Daoy (cell line): ENCODE data around the gene PIK3CA. TPM values are rescaled to one million over a fixed set of nuclear protein-coding genes. Genes with fewer than 3 reads are reported as not detected.
"Not testable (repeated sequence)": the region's sequence is repeated elsewhere in the genome, so short reads cannot be mapped to it uniquely, and the experiment has no call there.

Source experiments
- DNase-seq: peaks from one replicate; pipeline ENCODE4 v3.0.0-alpha.2; 2015; ENCODE audit warnings: low read depth
- total RNA-seq: library from RNA; depleted of rRNA; stranded (reverse); fragments of >200 nt; shearing (Covaris generic); gene quantifications from 2 replicates; pipeline ENCODE4 v1.2.3, GENCODE V29; 2014; rRNA removed

The PIK3CA gene
- total RNA-seq = 20.4 and 32.9 TPM in 2 replicates

- peak; percentile 99 for DNase-seq
These were observed at the start of gene PIK3CA for GRCh38 chr3:179147873-179148615. Gene PIK3CA (plus strand): TSS chr3:179148357. CDS start chr3:179198826, 50,469 bp downstream.

- DNase-seq = peak; percentile 67
These were observed 49.6 kb upstream of the PIK3CA start for GRCh38 chr3:179098388-179099077.

DNA sequence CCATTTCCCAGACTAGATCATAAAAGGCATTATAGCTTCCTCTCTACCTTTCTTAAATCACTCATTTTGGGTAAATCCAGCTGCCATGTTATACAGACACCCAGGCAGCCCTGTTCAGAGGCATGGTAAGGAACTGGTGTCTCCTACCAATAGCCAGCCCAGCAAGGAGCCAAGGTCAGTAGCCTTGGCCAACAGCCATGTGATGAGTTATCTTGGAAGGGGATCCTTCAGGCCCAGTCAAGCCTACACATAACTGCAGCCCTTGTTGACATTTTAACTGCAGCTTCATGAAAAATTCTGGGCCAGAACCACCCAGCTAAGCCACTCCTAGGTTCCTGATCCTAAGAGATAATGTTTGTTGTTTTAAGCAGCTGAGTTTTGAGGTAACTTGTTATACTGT is 47.5 kb upstream of the PIK3CA start:
- peak; percentile 15 for DNase-seq

GRCh38 chr3:179105881-179106280 is 42.3 kb upstream of the PIK3CA start:
- DNase-seq = no peak

DNA sequence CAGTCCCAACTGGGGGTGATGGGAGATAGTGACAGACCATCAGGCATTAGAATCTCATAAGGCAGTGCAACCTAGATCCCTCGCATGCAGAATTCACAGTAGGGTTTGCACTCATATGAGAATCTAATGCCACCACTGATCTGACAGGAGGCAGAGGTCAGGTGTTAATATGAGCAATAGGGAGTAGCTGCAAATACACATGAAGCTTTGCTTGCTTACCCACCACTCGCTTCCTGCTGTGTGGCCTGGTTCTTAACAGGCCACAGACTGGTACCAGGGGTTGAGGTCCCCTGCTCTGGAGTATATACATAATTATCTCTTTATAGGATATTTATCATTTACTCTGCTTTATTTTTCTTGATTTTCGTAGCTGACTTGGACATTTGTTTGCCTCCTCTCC is 40.5 kb upstream of the PIK3CA start:
- DNase-seq = no peak

DNA sequence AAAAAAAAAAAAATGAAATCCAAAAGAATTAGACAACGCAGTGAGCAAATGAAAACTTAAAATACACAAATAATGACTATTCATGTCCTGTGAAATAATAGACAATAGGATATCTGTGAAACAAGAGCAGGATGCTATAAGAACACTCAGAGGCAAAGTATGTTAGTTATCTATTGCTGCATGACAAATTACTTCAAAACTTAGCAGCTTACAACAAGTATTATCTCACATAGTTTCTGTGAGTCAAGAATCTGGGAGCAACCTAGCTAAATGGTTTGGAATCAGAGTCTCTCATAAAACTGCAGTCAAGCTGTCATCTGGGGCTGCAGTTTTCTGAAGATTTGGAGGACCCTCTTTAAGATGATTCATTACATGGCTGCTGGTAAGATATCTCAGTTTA is 40.1 kb upstream of the PIK3CA start:
- DNase-seq = peak; percentile 29

DNA sequence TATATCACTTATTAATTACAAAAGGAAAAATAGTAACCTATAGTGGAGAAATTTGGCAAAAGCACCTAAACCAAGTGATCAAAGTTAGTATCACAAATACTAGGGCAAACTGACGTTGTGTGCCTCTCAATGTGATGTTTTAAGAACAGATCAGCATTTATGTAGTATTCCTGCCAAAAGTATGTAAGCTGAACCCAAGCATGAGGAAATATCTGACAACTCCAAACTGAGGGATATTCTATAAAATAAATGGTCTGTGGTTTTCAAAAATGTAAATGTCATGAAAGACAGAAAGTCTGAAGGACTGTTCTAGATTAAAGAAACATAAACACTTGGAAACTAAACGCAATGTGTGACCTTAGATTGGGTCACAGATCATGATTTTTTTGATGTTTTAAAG is 34.3 kb upstream of the PIK3CA start:
- DNase-seq = no peak

GRCh38 chr3:179115444-179115843 is 32.7 kb upstream of the PIK3CA start:
- not testable (repeated sequence) for DNase-seq

GRCh38 chr3:179116816-179117215 is 31.3 kb upstream of the PIK3CA start:
- DNase-seq = no peak

DNA sequence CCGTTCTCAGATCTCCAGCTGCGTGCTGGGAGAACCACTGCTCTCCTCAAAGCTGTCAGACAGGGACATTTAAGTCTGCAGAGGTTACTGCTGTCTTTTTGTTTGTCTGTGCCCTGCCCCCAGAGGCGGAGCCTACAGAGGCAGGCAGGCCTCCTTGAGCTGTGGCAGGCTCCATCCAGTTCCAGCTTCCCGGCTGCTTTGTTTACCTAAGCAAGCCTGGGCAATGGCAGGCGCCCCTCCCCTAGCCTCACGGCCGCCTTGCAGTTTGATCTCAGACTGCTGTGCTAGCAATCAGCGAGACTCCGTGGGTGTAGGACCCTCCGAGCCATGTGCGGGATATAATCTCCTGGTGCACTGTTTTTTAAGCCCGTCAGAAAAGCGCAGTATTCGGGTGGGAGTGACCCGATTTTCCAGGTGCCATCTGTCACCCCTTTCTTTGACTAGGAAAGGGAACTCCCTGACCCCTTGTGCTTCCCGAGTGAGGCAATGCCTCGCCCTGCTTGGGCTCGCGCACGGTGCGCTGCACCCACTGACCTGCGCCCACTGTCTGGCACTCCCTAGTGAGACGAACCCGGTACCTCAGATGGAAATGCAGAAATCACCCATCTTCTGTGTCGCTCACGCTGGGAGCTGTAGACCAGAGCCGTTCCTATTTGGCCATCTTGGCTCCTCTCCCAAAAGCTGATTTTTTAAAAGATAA is 15.8 kb upstream of the PIK3CA start:
- DNase-seq = not testable (repeated sequence)

DNA sequence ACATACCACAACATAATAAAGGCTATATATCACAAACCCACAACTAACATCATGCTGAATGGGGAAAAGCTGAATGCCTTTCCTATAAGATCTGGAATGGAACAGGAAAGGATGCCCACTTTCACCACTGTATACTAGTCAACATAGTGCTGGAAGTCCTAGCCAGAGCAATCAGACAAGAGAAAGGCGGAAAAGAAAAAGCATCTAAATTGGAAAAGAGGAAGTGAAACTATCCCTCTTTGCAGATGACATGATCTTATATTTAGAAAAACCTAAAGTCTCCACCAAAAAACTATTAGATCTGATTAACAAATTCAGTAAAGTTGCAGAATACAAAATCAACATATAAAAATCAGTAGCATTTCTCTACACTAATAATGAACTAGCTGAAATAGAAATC is 14.6 kb upstream of the PIK3CA start:
- no peak for DNase-seq

- no peak for DNase-seq
These were observed 12.0 kb upstream of the PIK3CA start for GRCh38 chr3:179136195-179136594.

DNA sequence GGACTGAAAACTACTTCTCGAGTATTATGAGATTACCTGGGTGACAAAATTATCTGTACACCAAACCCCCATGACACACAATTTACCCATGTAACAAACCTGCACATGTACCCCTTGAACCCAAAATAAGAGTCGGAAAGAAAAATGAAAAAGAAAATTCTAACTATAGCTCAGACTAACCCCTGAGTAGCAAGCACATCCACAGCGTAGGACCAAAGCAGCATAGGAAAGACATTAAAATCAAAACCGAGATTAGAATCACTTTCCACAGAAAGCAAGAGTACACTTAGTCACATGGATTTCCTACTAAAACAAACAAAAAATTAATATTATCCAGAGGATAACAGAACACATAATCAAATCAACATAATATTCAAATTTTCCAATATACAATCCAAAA is 6.3 kb upstream of the PIK3CA start:
- no peak for DNase-seq

GRCh38 chr3:179146911-179147513 is 1.1 kb upstream of the PIK3CA start:
- DNase-seq = peak; percentile 61

DNA sequence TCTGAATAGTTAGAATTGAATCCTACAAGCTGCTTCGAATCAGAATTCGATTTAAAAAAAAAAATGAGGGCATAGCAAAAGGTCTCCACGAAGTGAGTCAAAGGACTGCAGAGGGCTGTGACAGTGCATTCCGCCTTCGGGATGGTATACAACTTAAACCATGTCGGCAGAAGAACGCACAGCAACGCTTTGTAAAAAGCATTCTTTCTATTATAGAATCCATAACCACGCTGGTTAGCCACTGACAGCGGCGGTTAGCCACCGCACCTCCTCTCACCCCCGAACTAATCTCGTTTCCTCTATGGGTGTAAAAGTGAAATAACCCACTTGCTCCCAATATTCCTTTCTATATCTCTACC is 664 bp upstream of the PIK3CA start:
- DNase-seq = no peak

GRCh38 chr3:179148616-179149405 is 654 bp downstream of the PIK3CA start:
- peak; percentile 63 for DNase-seq

- peak; percentile 30 for DNase-seq
These were observed 1.3 kb downstream of the PIK3CA start for GRCh38 chr3:179149406-179149867.

DNA sequence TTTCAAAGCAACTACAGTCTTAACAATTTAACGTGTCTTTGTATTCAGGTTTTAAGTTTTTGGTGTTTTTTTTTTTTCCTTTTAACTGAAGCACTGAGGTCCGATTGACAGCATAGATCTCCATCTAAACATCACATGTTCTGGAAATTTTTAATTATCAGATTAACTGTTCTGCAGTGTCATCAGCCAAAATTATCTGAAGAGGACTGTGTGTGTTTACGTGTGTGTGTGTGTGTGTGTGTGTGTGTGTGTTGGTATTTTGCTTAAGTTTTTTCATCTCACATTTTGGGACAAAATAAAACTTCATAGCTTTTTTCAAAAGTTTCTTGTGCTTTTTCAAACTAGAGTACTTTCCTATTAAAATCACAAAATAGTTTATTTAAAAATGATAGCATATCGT is 1.8 kb downstream of the PIK3CA start:
- no peak for DNase-seq

DNA sequence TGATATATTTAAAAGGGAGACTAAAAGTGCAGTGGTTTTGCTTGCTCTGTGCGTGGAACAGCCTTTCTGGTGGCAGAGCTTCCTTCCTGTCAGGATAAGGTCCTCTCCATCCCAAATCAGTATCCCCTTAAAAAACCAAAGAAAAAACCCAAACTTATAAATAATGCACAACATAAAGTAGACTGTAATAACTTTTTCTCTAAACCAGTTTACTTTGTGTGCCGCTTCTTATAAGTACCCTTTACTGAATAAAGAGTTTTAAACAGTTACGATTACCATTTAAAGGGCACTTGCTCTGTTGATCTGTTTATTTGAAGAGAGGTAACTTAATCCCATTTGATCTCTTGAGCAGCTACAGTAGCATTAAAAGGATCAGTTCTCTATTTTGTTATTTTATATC is 2.5 kb downstream of the PIK3CA start:
- DNase-seq = no peak

- DNase-seq = no peak
These were observed 3.3 kb downstream of the PIK3CA start for GRCh38 chr3:179151474-179151873.

GRCh38 chr3:179156170-179156569 is 8.0 kb downstream of the PIK3CA start:
- no peak for DNase-seq
